Inflammatory macrophage (primary cell): ENCODE measurements around the gene GLCCI1.
A peak's percentile ranks its signal among the peaks of the same experiment; 100 is the strongest.
"Not testable (repeated sequence)": the region's sequence is repeated elsewhere in the genome, so short reads cannot be mapped to it uniquely, and the experiment has no call there.

ENCODE experiments used
- DNase-seq, 2 donors: peaks; one replicate each; pipeline ENCODE4 v3.0.0-alpha.2; 2020 to 2022

Gene GLCCI1

GRCh38 chr7:7990441-7990761 is 21.8 kb downstream of the GLCCI1 start:
- DNase-seq: no peak

DNA sequence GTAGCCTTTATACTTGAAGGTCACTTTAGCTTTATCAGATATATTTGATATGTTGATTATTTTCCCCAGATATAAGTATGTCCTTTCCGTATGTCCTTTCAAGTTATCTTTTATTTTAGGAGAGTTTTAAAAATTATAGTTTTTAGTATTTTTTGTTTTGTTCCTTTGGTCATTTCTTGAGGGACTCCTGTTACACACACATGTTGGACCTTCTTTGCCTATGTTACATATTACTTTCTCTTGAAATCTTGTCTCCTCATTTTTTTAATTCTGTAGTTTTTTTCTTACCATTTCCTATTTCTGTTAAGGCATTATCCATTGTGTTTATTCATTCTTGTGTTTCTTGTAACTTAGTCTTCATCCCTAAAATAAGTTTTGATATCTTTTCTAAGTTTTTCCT is 23.9 kb downstream of the GLCCI1 start:
- no peak for DNase-seq

GRCh38 chr7:7995348-7995747 is 26.8 kb downstream of the GLCCI1 start:
- not testable (repeated sequence) for DNase-seq

DNA sequence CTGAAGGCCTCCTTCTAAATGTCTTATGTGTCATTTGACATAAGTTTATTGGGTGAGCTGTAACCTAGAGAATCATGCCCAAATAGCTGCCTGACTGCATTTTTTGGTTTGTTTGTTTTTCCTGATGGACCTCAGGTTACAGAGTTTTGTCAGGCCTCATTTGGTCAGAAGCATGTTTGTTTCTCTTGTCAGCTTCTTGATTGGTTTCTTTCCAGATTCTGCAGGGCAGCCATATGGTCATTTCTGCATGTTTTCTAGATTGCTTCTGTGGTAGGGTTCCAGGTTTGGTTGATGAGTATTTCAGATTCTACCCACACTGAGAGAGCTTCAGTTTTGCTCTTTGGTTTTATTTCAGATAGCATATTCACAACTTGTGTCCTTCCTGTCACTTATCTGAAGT is 28.0 kb downstream of the GLCCI1 start:
- no peak for DNase-seq

DNA sequence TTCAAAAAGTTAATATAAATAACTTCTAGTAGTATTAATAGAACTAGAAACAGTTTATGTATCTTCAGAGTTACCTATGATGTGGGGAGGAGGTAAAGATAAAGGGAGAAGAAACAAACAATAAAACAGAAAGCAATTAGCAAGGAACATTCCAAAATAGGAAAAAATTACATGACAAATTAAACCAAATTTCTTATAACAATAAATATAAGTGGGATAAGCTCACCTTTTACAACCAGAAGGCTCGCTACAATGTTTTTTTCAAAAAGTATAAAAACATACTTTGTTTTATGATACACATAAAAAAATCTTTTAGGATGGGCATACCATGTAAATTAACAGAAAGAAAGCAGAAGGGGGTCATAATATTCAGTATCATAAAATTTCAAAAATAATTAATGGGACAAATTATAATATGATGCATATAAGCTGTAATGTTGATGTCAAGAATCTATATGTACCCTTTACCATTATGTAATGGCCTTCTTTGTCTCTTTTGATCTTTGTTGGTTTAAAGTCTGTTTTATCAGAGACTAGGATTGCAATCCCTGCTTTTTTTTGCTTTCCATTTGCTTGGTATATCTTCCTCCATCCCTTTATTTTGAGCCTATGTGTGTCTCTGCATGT is 31.8 kb downstream of the GLCCI1 start:
- no peak for DNase-seq

GRCh38 chr7:8003077-8003476 is 34.5 kb downstream of the GLCCI1 start:
- DNase-seq: no peak

- no peak for DNase-seq
Observed at GRCh38 chr7:8005279-8005678, 36.7 kb downstream of the GLCCI1 start.

GRCh38 chr7:8014399-8014798 is 45.8 kb downstream of the GLCCI1 start:
- no peak for DNase-seq

DNA sequence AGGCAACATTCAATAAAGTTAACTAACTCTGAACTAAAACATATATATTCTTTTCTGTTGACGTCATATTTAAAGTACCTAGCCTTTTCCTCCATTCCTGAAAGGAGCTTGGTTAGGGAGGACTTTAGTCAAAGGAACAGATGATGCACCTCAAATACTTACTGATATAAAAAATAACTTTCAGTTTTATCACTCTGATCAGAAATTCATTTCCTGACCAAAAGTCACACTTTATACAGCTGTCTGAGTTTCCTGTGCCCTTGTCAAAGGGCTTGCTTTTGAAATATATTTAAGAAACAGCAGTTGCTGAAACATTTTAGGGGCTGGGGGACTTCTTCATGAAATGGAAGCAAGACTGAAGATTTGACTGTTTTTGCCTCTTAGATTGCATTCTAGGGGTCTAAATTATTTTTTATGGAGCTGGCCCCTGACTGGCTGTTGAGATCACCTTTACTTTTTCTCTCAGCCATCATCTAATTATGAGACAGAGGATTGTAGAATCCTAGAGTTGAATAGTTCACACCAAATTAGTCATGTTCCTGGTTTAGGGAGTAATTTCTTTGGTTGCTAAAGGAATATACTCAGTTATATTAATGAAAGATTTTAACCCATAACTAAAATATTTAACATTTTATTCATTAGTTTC is 46.6 kb downstream of the GLCCI1 start:
- no peak for DNase-seq

DNA sequence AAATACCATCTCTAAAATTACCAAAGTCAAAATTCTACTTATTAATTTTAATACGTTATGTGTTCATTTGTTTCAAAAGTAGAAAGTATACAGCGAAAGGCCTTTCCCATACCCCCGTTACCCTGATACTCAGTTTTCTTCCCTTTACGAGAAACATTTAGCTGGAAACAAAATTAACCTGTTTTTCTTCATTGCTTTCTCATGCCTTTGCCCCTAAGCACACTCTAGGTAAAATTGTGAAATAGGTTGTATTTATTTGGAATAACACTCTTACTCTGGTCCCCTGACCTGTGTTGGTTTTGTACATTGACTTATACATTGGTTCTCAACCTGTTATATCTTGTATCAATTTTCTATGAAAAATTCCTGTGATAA is 47.1 kb downstream of the GLCCI1 start:
- DNase-seq: no peak

DNA sequence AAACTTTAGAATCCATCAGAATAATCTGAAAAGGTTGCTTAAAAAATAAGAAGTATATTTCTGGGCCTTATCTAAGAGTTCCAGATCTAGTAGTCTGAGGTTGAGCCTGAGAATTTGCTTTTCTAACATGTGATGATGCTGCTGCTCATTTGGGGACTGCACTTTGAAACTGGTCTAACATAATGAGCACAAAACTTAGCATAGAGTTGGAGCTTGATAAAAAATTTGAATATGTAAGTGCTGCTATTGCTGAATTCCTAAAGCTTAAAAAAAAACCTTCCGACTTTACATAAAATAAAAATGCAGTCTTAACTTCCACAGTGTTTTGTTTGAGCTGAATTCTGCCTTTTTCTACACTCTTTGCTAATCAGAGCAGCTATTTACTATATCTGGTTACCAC is 48.8 kb downstream of the GLCCI1 start:
- no peak for DNase-seq

DNA sequence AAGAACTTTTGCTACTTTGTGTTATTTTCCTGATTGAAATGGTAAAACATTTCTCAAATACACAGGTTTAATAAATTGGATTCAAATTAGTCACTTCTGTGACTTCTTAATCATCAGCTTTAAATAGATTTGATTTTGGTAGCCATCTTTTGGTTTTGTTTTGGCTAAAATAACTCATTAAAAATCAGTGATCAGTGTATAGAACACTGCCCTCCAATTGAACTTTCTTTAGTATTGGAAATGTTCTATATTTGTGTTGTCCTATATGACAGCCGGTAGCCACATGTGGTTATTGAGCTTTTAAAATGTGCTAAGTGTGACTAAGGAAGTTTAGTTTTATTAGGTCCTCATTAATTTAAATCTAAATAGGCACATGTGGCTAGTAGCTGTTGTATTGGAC is 50.4 kb downstream of the GLCCI1 start:
- no peak for DNase-seq

- DNase-seq: no peak
Observed at GRCh38 chr7:8022628-8023027, 54.0 kb downstream of the GLCCI1 start.

DNA sequence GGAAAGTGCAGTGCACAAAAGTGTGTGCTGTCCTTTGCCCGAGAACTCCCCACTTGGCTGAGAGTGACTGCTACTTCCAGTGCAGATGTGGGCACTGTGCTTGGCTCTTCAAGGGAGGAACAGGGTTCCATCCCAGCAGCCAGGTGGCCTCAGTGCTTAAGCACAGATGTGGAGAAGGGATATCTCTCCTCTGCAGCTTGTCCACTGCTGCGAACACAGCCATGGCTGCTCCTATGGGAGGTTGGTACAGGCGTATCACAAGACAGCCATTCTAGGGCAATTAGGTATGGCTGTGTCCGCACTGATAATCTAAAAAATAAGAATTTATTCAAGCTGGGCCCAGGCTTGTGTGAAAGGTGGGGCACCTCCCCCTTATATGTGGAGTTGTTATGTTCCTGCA is 66.6 kb downstream of the GLCCI1 start:
- no peak for DNase-seq

GRCh38 chr7:8035647-8036518 is 67.3 kb downstream of the GLCCI1 start:
- DNase-seq: peak in 1 of 2 donors; percentile 8

GRCh38 chr7:8037151-8037550 is 68.6 kb downstream of the GLCCI1 start:
- no peak for DNase-seq

DNA sequence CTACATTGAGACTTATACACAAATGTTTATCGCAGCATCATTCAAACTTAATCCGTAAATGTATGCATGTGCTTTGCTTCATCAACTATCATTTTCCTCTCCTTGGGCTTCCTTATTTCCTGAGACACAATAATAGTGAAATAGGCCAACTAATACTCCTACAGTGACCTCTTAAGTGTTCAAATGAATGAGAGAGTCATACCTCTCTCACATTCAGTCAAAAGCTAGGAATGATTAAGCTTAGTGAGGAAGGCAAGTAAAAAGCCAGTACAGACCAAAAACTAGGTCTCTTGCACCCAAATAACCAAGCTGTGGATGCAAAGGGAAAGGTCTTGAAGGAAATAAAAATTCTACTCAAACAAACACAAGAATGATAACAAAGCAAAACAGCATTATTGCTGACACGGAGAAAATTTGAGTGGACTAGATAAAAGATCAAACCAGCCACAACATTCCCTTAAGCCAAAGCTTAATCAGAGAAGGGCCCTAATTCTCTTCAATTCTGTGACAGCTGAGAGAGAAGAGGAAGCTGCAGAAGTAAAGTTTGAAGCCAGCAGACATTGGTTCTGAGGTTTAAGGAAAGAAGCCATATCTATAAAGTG is 72.3 kb downstream of the GLCCI1 start:
- no peak for DNase-seq

DNA sequence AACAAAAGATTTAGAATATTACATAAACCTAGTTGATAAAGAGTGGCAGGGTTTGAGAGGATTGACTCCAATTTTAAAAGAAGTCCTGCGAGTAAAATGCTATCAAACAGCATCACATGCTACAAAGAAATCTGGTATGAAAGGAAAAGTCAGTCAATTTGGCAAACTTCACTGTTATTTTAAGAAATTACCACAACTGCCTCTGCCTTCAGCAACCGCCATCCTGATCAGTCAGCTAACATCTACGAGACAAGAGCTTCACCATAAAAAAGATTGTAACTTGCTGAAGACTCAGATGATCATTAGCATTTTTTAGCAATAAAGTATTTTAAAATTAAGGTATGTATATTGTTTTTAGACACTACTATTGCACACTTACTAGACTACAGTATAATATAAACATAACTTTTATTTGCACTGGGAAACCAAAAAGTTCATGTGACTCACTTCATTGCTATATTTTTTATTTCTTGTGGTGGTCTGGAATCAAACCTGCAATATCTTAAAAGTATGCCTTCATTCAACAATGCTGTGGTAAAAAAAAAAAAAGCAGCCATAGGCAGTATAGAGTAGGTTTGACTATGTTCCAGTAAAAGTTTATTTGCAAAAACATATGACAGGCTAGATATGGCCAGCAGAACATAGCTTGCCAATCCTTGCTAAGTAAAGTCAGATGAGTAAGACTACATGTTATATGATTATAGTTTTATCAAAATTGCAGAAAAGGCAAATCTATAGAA is 74.4 kb downstream of the GLCCI1 start:
- DNase-seq: no peak

DNA sequence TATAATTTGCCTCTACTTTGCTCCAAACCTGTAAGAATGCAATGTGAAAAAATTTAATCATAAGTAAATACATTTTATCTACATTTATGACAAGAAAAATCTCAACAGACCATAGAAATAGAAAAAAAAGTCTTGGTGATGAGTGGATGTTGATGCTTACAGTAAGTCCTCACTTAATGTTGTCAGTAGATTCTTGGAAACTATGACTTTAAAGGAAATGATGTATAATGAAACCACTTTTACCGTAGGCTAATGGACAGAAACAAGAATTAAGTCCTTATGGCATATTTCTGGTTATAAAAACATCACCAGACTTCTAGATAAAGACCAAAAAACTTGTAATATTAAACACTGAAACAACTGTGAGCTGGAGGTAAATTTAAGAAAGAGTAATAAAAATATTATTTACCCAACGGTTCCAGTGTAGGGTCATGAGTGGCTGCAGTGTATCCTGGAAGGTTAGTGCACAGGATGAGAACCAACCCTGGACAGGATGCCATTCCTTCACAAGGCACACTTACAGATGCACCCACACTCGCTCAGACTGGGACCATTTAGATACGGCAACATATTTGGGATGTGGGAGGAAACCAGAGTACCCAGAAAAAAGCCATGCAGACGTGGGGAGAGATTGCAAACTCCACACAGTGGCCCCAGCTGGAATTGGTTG is 76.3 kb downstream of the GLCCI1 start:
- no peak for DNase-seq

DNA sequence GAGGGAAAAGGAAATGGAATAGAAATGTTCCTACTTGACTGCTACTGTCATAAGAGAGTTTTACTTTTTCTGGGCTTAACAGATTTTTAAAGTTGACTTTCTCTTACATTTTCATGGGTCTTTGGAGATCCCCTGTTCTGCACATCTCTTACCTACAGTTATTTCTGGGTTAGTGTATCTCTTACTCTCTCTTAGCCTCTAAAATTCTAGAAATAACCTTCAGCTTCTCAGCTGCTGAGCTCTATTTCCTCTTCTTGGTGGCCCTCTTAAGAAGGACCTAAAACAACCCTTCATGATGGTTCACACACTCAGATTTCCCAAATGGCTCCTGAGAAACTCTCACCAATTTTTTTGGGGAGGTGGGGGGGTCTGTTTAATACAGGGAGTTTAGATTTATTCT is 79.5 kb downstream of the GLCCI1 start:
- DNase-seq: not testable (repeated sequence)

GRCh38 chr7:8051373-8051772 is 82.8 kb downstream of the GLCCI1 start:
- no peak for DNase-seq

DNA sequence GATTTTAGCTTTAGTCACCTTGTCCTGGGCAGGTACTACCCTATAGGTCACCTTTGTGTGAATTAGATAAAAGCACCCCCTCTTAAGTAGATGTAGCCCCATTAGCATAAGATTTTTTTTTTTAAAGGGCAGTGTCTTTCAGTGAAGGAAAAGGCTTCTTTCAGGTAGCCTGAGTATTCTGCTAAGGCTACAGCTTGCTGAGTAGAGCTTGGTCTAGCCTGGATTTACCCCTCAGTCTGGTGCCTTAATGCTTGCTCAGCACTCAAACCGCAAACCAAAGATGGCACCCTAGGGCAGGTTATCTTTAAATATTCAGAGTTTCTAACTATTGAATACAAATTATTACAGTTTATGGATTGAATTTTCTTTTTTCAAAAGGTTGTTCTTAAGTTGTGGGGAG is 83.4 kb downstream of the GLCCI1 start:
- no peak for DNase-seq
